Measurements from ENCODE around the gene TBC1D13.
"Not testable (repeated sequence)": the region's sequence is repeated elsewhere in the genome, so short reads cannot be mapped to it uniquely, and the experiment has no call there.

TBC1D13 gene

DNA sequence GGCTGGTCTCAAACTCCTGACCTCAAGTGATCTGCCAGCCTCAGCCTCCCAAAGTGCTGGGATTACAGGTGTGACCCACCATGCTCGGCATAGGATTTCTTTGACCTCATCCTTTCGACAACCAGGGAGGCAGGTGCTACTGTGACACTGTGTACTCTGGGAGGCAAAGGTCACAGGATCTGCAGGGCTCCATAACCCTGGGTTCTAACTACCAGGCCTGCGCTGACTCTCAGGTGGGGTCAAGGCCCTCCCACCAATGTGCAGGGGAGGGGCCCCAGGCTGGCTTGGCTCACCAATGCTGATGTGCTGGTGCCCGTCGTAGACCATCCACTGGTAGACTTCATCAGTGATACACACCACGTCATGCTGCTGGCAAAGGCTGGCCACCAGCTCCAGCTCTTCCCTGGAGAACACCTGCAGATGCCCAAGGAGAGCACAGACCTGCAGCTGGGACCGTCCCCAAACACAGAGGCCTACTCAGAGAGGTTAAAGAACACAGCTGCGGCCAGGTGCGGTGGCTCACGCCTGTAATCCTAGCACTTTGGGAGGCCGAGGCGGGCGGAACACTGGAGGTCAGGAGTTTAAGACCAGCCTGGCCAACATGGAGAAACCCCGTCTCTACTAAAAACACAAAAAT lies 49.6 kb downstream of the TBC1D13 start:
- H3K27ac ChIP-seq (ENCODE audit: low read length): no peak overlapping the region
- no peaks in the 10 kb centered on the region for H3K9me3 ChIP-seq (ENCODE audit: control insufficient read depth in 1 of 2, low read length in 2 of 2)
- no peaks in the 10 kb centered on the region for H3K27me3 ChIP-seq (ENCODE audit: low read depth, low read length)
- no peak overlapping the region for H3K4me3 ChIP-seq (ENCODE audit: low read depth in 1 of 2, low read length in 2 of 2)
- no peaks in the 10 kb centered on the region for H3K4me1 ChIP-seq (ENCODE audit: control insufficient read depth in 1 of 2, insufficient read depth in 2 of 2, low read length in 2 of 2)
- peaks cover 0 to 8% of the 10 kb centered on the region in 2 donors for H3K36me3 ChIP-seq (ENCODE audit: control insufficient read depth in 1 of 2, insufficient read depth in 2 of 2, low read length in 2 of 2)

- H3K9me3 ChIP-seq (ENCODE audit: control insufficient read depth in 1 of 2, low read length in 2 of 2): no peaks in the 10 kb centered on the region
- H3K4me1 ChIP-seq (ENCODE audit: control insufficient read depth in 1 of 2, insufficient read depth in 2 of 2, low read length in 2 of 2): no peaks in the 10 kb centered on the region
- no peak overlapping the region for H3K4me3 ChIP-seq (ENCODE audit: low read depth in 1 of 2, low read length in 2 of 2)
- H3K27me3 ChIP-seq (ENCODE audit: low read depth, low read length): no peaks in the 10 kb centered on the region
- H3K27ac ChIP-seq (ENCODE audit: low read length): no peak overlapping the region
- peaks cover 0 to 13% of the 10 kb centered on the region in 2 donors for H3K36me3 ChIP-seq (ENCODE audit: control insufficient read depth in 1 of 2, insufficient read depth in 2 of 2, low read length in 2 of 2)
Measured at GRCh38 chr9:128838338-128838737, 51.3 kb downstream of the TBC1D13 start.

- no peaks in the 10 kb centered on the region for H3K9me3 ChIP-seq (ENCODE audit: control insufficient read depth in 1 of 2, low read length in 2 of 2)
- H3K27ac ChIP-seq (ENCODE audit: low read length): no peak overlapping the region
- no peaks in the 10 kb centered on the region for H3K27me3 ChIP-seq (ENCODE audit: low read depth, low read length)
- peaks cover 0 to 16% of the 10 kb centered on the region in 2 donors for H3K36me3 ChIP-seq (ENCODE audit: control insufficient read depth in 1 of 2, insufficient read depth in 2 of 2, low read length in 2 of 2)
- H3K4me3 ChIP-seq (ENCODE audit: low read depth in 1 of 2, low read length in 2 of 2): no peak overlapping the region
- no peaks in the 10 kb centered on the region for H3K4me1 ChIP-seq (ENCODE audit: control insufficient read depth in 1 of 2, insufficient read depth in 2 of 2, low read length in 2 of 2)
Measured at GRCh38 chr9:128840524-128840923, 53.5 kb downstream of the TBC1D13 start.

DNA sequence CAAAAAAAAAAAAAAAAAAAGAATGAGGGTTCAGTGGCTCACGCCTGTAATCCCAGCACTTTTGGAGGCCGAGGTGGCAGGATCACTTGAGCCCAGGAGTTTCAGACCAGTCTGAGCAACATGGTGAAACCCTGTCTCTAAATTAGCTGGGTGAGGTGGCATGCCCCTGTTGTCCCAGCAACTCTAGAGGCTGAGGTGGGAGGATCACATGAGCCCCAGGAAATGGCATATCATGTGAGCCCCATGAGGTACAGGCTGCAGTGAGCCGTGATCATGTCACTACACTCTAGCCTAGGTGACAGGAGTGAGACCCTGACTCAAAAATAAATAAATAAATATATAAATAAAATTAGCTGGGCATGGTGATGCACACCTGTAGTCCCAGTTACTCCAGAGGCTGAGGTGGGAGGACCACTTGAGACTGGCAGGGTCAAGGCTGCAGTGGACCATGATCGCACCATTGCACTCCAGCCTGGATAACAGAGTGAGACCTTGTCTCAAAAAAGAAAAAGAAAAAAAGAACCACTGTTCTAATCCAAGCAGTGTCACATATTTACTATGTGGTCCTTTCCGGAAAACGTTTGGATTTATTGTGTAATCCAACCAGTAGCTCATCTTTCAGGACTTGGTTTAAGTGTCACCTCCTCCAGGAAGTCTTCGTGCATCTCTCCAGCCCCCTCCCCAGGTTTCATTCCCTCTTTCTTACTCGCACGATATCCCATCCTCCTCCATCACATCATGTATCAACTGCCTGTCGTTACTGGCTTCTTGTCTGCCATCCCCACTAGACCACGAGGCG lies 54.8 kb downstream of the TBC1D13 start:
- Histone ChIP-seq H3K9me3 (ENCODE audit: control insufficient read depth in 1 of 2, low read length in 2 of 2) (no peaks in the 10 kb centered on the region), H3K27me3 (ENCODE audit: low read depth, low read length) (no peaks in the 10 kb centered on the region), H3K27ac (ENCODE audit: low read length) (no peak overlapping the region), H3K4me1 (ENCODE audit: control insufficient read depth in 1 of 2, insufficient read depth in 2 of 2, low read length in 2 of 2) (no peaks in the 10 kb centered on the region), H3K36me3 (ENCODE audit: control insufficient read depth in 1 of 2, insufficient read depth in 2 of 2, low read length in 2 of 2) (peaks cover 0 to 12% of the 10 kb centered on the region in 2 donors), H3K4me3 (ENCODE audit: low read depth in 1 of 2, low read length in 2 of 2) (no peak overlapping the region)

- not testable (repeated sequence) for H3K27me3 ChIP-seq (ENCODE audit: low read depth, low read length); H3K4me1 ChIP-seq (ENCODE audit: control insufficient read depth in 1 of 2, insufficient read depth in 2 of 2, low read length in 2 of 2); H3K4me3 ChIP-seq (ENCODE audit: low read depth in 1 of 2, low read length in 2 of 2); H3K36me3 ChIP-seq (ENCODE audit: control insufficient read depth in 1 of 2, insufficient read depth in 2 of 2, low read length in 2 of 2); H3K9me3 ChIP-seq (ENCODE audit: control insufficient read depth in 1 of 2, low read length in 2 of 2); H3K27ac ChIP-seq (ENCODE audit: low read length)
Measured at GRCh38 chr9:128843171-128843570, 56.1 kb downstream of the TBC1D13 start.

DNA sequence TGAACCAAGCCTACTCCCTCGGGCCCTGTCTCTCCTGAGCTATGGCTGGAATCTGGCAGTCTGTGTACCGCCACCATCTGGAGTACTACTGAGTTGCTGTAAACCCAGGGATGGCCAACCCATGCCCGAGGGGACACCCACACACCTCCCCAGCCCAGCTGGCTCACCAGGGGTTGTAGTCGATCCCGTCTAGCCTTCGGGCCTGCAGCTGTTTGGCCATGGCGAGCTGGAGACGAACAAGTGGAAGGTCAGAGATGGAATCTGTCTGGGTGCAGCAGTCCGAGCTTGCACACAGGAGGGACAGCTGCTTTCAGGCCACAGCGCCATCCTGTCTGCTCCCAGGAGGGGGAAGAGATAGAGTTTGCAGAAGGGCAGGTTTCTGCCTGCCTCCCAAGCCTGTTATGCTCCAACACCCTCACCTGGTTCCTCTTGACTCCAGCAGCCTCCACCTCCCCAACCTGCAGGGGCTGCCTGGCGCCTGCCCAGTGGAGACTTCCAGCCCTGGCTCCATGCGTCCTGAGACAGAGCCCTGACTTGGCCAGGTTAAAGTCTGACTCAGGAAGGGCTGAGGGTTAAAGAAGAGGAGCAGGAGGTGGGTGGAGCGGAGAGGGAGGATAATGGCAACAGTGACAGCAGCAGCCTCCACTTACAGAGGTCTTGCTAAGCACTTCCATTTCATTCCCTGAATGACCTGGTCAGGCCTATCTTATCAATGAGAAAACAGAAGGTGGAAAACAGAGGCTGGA lies 58.3 kb downstream of the TBC1D13 start:
- Histone ChIP-seq H3K27me3 (ENCODE audit: low read depth, low read length) (no peaks in the 10 kb centered on the region), H3K36me3 (ENCODE audit: control insufficient read depth in 1 of 2, insufficient read depth in 2 of 2, low read length in 2 of 2) (peaks cover 0 to 8% of the 10 kb centered on the region in 2 donors), H3K4me3 (ENCODE audit: low read depth in 1 of 2, low read length in 2 of 2) (no peak overlapping the region), H3K9me3 (ENCODE audit: control insufficient read depth in 1 of 2, low read length in 2 of 2) (no peaks in the 10 kb centered on the region), H3K27ac (ENCODE audit: low read length) (no peak overlapping the region), H3K4me1 (ENCODE audit: control insufficient read depth in 1 of 2, insufficient read depth in 2 of 2, low read length in 2 of 2) (no peaks in the 10 kb centered on the region)

GRCh38 chr9:128846680-128847030 lies 59.6 kb downstream of the TBC1D13 start:
- no peaks in the 10 kb centered on the region for H3K4me1 ChIP-seq (ENCODE audit: control insufficient read depth in 1 of 2, insufficient read depth in 2 of 2, low read length in 2 of 2)
- peaks cover 0 to 8% of the 10 kb centered on the region in 2 donors for H3K36me3 ChIP-seq (ENCODE audit: control insufficient read depth in 1 of 2, insufficient read depth in 2 of 2, low read length in 2 of 2)
- no peak overlapping the region for H3K27ac ChIP-seq (ENCODE audit: low read length)
- H3K27me3 ChIP-seq (ENCODE audit: low read depth, low read length): no peaks in the 10 kb centered on the region
- H3K4me3 ChIP-seq (ENCODE audit: low read depth in 1 of 2, low read length in 2 of 2): no peak overlapping the region
- H3K9me3 ChIP-seq (ENCODE audit: control insufficient read depth in 1 of 2, low read length in 2 of 2): peaks cover 0 to 6% of the 10 kb centered on the region in 2 donors

DNA sequence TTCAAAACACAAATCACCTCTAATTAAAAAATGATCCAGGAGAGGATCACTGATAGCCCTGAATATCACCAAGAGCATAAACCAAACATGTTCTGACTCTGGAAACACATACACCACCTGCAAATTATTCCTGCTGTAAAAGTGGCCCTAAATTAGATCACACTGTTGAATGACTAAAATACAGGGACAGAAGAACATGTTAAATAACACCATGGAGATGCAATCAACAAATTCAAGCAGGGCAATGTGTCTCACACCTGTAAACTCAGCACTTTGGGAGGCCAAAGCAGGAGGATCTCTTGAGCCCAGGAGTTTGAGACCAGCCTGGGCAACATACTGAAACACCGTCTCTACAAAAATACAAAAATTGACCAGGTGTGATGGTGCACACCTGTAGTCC lies 60.8 kb downstream of the TBC1D13 start:
- H3K9me3 ChIP-seq (ENCODE audit: control insufficient read depth in 1 of 2, low read length in 2 of 2): peaks cover 0 to 6% of the 10 kb centered on the region in 2 donors
- H3K36me3 ChIP-seq (ENCODE audit: control insufficient read depth in 1 of 2, insufficient read depth in 2 of 2, low read length in 2 of 2): peaks cover 0 to 3% of the 10 kb centered on the region in 2 donors
- no peaks in the 10 kb centered on the region for H3K4me1 ChIP-seq (ENCODE audit: control insufficient read depth in 1 of 2, insufficient read depth in 2 of 2, low read length in 2 of 2)
- no peak overlapping the region for H3K4me3 ChIP-seq (ENCODE audit: low read depth in 1 of 2, low read length in 2 of 2)
- no peak overlapping the region for H3K27ac ChIP-seq (ENCODE audit: low read length)
- no peaks in the 10 kb centered on the region for H3K27me3 ChIP-seq (ENCODE audit: low read depth, low read length)

GRCh38 chr9:128851024-128851423 lies 64.0 kb downstream of the TBC1D13 start:
- not testable (repeated sequence) for H3K27ac ChIP-seq (ENCODE audit: low read length)

GRCh38 chr9:128851779-128852600 lies 64.9 kb downstream of the TBC1D13 start:
- H3K9me3 ChIP-seq (ENCODE audit: control insufficient read depth in 1 of 2, low read length in 2 of 2); H3K27ac ChIP-seq (ENCODE audit: low read length); H3K27me3 ChIP-seq (ENCODE audit: low read depth, low read length); H3K4me3 ChIP-seq (ENCODE audit: low read depth in 1 of 2, low read length in 2 of 2); H3K4me1 ChIP-seq (ENCODE audit: control insufficient read depth in 1 of 2, insufficient read depth in 2 of 2, low read length in 2 of 2); H3K36me3 ChIP-seq (ENCODE audit: control insufficient read depth in 1 of 2, insufficient read depth in 2 of 2, low read length in 2 of 2): not testable (repeated sequence)

More at GRCh38 chr9:128851024-128851423, 64.0 kb downstream of the TBC1D13 start:
- not testable (repeated sequence) for H3K4me3 ChIP-seq (ENCODE audit: low read depth in 1 of 2, low read length in 2 of 2); H3K4me1 ChIP-seq (ENCODE audit: control insufficient read depth in 1 of 2, insufficient read depth in 2 of 2, low read length in 2 of 2); H3K27me3 ChIP-seq (ENCODE audit: low read depth, low read length); H3K36me3 ChIP-seq (ENCODE audit: control insufficient read depth in 1 of 2, insufficient read depth in 2 of 2, low read length in 2 of 2); H3K9me3 ChIP-seq (ENCODE audit: control insufficient read depth in 1 of 2, low read length in 2 of 2)

DNA sequence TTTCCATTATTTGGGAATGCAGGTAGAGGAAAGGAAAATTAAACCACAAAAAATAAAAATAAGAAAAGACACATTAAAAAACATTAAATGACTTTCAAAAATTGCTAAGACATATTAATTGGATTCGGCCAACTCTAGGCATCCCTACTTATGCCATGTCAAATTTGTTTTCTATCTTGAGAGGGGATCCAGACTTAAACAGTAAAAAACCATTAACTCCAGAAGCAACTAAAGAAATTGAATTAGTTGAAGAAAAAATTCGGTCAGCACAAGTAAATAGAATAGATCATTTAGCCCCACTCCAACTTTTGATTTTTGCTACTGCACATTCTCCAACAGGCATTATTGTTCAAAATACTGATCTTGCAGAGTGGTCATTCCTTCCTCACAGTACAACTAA lies 65.6 kb downstream of the TBC1D13 start:
- not testable (repeated sequence) for H3K36me3 ChIP-seq (ENCODE audit: control insufficient read depth in 1 of 2, insufficient read depth in 2 of 2, low read length in 2 of 2); H3K4me1 ChIP-seq (ENCODE audit: control insufficient read depth in 1 of 2, insufficient read depth in 2 of 2, low read length in 2 of 2); H3K27me3 ChIP-seq (ENCODE audit: low read depth, low read length); H3K27ac ChIP-seq (ENCODE audit: low read length); H3K4me3 ChIP-seq (ENCODE audit: low read depth in 1 of 2, low read length in 2 of 2); H3K9me3 ChIP-seq (ENCODE audit: control insufficient read depth in 1 of 2, low read length in 2 of 2)
